GM12878 (cell line): ENCODE results near the gene ZNF331. TPM values are rescaled to one million over a fixed set of nuclear protein-coding genes. Genes with fewer than 3 reads are reported as not detected.

Experiments used
- ATAC-seq: fragments of 200-7000 bp; cut with Tn5 transposase; 3 replicates; pipeline ENCODE4 v1.9.1; 2020; ENCODE audit warnings: mild to moderate bottlenecking, moderate library complexity
- BruUV-seq: library from RNA; stranded (reverse); fragments of 400-500 nt; replicated peaks from 2 replicates; lab custom pipeline; 2021; lab: Mats Ljungman, UMichigan
- CTCF ChIA-PET: fragments of 300-600 bp; sonication (Branson Sonifier 250); formaldehyde crosslinking; extraction: SDS; loops from one replicate; lab custom pipeline; 2021; ENCODE audit warnings: inconsistent platforms; lab: Yijun Ruan, JAX
- POLR2A ChIA-PET: fragments of 350-600 bp; formaldehyde crosslinking; extraction: SDS; loops from one replicate; lab custom pipeline; 2021; ENCODE audit warnings: inconsistent platforms; lab: Charles Lee
- RAD21 ChIA-PET: fragments of 300-600 bp; sonication (Branson Sonifier 250); formaldehyde crosslinking; loops from one replicate; lab custom pipeline; 2023; ENCODE audit warnings: antibody characterized with exemption; ENCODE audit not compliant: unreplicated experiment; lab: Charles Lee
- SMC1A ChIA-PET: fragments of 300-600 bp; sonication (Branson Sonifier 250); formaldehyde crosslinking; loops from one replicate; lab custom pipeline; 2023; ENCODE audit not compliant: unreplicated experiment, uncharacterized antibody; lab: Charles Lee
- DNase-seq: peaks from one replicate; pipeline ENCODE4 v3.0.0-alpha.2; 2011; ENCODE audit warnings: low read depth, low spot score
- FAIRE-seq: peaks from 3 replicates; lab custom pipeline; 2011; peaks lifted over from hg19 to GRCh38; lab: Jason Lieb, UNC
- H2AFZ ChIP-seq: 2 replicates; pipeline ENCODE4 v1.6.0; 2011; ENCODE audit warnings: low read depth, low read length, control low read depth; ENCODE audit not compliant: control insufficient read depth
- H3K27ac ChIP-seq: 2 replicates; pipeline ENCODE4 v1.5.1; 2011; ENCODE audit warnings: control low read depth; ENCODE audit not compliant: control insufficient read depth, insufficient read depth
- H3K27me3 ChIP-seq, 2 experiments: replicated peaks in 1 of 2; 2 replicates each; pipeline versions ENCODE4 v1.6.0 to v1.6.1; 2011; ENCODE audit warnings: low read length in 1 of 2; ENCODE audit not compliant: control insufficient read depth in 2 of 2, insufficient read depth in 2 of 2
- H3K36me3 ChIP-seq, 2 experiments: 2 replicates each; pipeline ENCODE4 v1.5.1; 2011; ENCODE audit warnings: low read length in 1 of 2; ENCODE audit not compliant: control insufficient read depth in 2 of 2, insufficient read depth in 2 of 2
- H3K4me1 ChIP-seq: 2 replicates; pipeline ENCODE4 v1.6.1; 2011; ENCODE audit warnings: mild to moderate bottlenecking, low read length, moderate library complexity, mixed read lengths; ENCODE audit not compliant: control insufficient read depth, insufficient read depth
- H3K4me2 ChIP-seq: 2 replicates; pipeline ENCODE4 v1.6.0; 2011; ENCODE audit warnings: control low read depth; ENCODE audit not compliant: control insufficient read depth, insufficient read depth
- H3K4me3 ChIP-seq: fragments of 200-600 bp; sonication (generic); 2 replicates; pipeline ENCODE4 v1.5.1; 2016
- H3K79me2 ChIP-seq: 2 replicates; pipeline ENCODE4 v1.6.0; 2011; ENCODE audit warnings: low read length; ENCODE audit not compliant: control insufficient read depth, insufficient read depth
- H3K9ac ChIP-seq: 2 replicates; pipeline ENCODE4 v1.8.0; 2011; ENCODE audit warnings: low read length, control low read depth, mixed read lengths; ENCODE audit not compliant: control insufficient read depth, insufficient read depth
- H3K9me3 ChIP-seq: replicated peaks from 3 replicates; pipeline ENCODE4 v1.5.1; 2011; ENCODE audit warnings: mild to moderate bottlenecking, low read length; ENCODE audit not compliant: control insufficient read depth, insufficient read depth
- H4K20me1 ChIP-seq: 2 replicates; pipeline ENCODE4 v1.6.0; 2011; ENCODE audit not compliant: control insufficient read depth, insufficient read depth
- ASH2L ChIP-seq: fragments of 300-600, 200-600 bp; sonication (generic); IDR thresholded peaks from 2 replicates; pipeline ENCODE4 v1.6.1; 2017; ENCODE audit warnings: low read depth, mild to moderate bottlenecking, borderline replicate concordance
- CEBPB ChIP-seq, 2 experiments: fragments of 150-350 bp in 1 of 2; IDR thresholded peaks; 2 replicates each; pipeline ENCODE4 v1.6.1; 2012 to 2014; ENCODE audit warnings: low read depth in 2 of 2, low read length in 2 of 2, borderline replicate concordance in 1 of 2, inconsistent platforms in 1 of 2
- CUX1 ChIP-seq: IDR thresholded peaks from 2 replicates; pipeline ENCODE4 v1.6.1; 2012; ENCODE audit warnings: improper control_type of control experiment, low read depth, low read length; ENCODE audit not compliant: insufficient replicate concordance
- DPF2 ChIP-seq: fragments of 450-650 bp; IDR thresholded peaks from 2 replicates; pipeline ENCODE4 v1.6.1; 2017; ENCODE audit warnings: mild to moderate bottlenecking
- EED ChIP-seq: sonication (generic); IDR thresholded peaks from 2 replicates; pipeline ENCODE4 v1.6.1; 2016; ENCODE audit warnings: antibody characterized with exemption, low read depth
- IKZF1 ChIP-seq: fragments of 450-650 bp; conservative IDR thresholded peaks from 2 replicates; pipeline ENCODE4 v1.6.1; 2017; ENCODE audit warnings: antibody characterized with exemption, mild to moderate bottlenecking
- MXI1 ChIP-seq: fragments of 150-350 bp; IDR thresholded peaks from 2 replicates; pipeline ENCODE4 v1.6.1; 2011; ENCODE audit warnings: low read depth, mild to moderate bottlenecking, inconsistent platforms, low read length, improper control_type of control experiment
- NFYA ChIP-seq: IDR thresholded peaks from 2 replicates; pipeline ENCODE4 v1.6.1; 2011; ENCODE audit warnings: low read depth, mild to moderate bottlenecking, low read length, improper control_type of control experiment, borderline replicate concordance
- NFYB ChIP-seq: IDR thresholded peaks from 2 replicates; pipeline ENCODE4 v1.6.1; 2011; ENCODE audit warnings: low read depth, mild to moderate bottlenecking, low read length, improper control_type of control experiment, moderate library complexity; ENCODE audit not compliant: insufficient read depth
- NKRF ChIP-seq: fragments of 450-650 bp; conservative IDR thresholded peaks from 2 replicates; pipeline ENCODE4 v1.6.1; 2017; ENCODE audit warnings: mild to moderate bottlenecking, moderate library complexity
- PAX8 ChIP-seq: fragments of 450-650 bp; IDR thresholded peaks from 2 replicates; pipeline ENCODE4 v1.6.1; 2017; ENCODE audit warnings: mild to moderate bottlenecking, moderate library complexity
- PBX3 ChIP-seq: IDR thresholded peaks from 2 replicates; pipeline ENCODE4 v1.6.1; 2011; ENCODE audit warnings: mild to moderate bottlenecking, low read depth, low read length, moderate library complexity; ENCODE audit not compliant: insufficient replicate concordance
- SIN3A ChIP-seq: IDR thresholded peaks from 2 replicates; pipeline ENCODE4 v1.6.1; 2012; ENCODE audit warnings: low read depth, low read length, improper control_type of control experiment
- SRF ChIP-seq, 2 experiments: IDR thresholded peaks; 2 replicates each; pipeline ENCODE4 v1.6.1; 2011; ENCODE audit warnings: low read depth in 2 of 2, low read length in 2 of 2, mild to moderate bottlenecking in 1 of 2, moderate library complexity in 1 of 2
- TCF7 ChIP-seq: IDR thresholded peaks from 2 replicates; pipeline ENCODE4 v1.6.1; 2014; ENCODE audit warnings: antibody characterized with exemption, borderline replicate concordance
- ZNF622 ChIP-seq: fragments of 450-650 bp; IDR thresholded peaks from 2 replicates; pipeline ENCODE4 v1.6.1; 2017; ENCODE audit warnings: mild to moderate bottlenecking, inconsistent platforms
- WGBS: methylation state at CpG from one replicate; pipeline ENCODE4 v1.1.6; 2016; ENCODE audit warnings: low lambda C conversion rate; ENCODE audit not compliant: insufficient replicate concordance, insufficient coverage; ENCODE audit errors: missing lambda C conversion rate; 5-methylcytosine and 5-hydroxymethylcytosine counted together
- in situ Hi-C: fragments of 300-500 bp; cut with MboI; formaldehyde crosslinking; loops from 9 replicates; pipeline ENCODE4 v1.14.3; 2018; ENCODE audit warnings: mixed read lengths
- intact Hi-C: fragments of 100-400 bp; cut with micrococcal nuclease; formaldehyde crosslinking; loops from one replicate; pipeline ENCODE4 v1.14.2; 2022; ENCODE audit not compliant: unreplicated experiment
- polyA plus RNA-seq, 11 experiments: library from polyadenylated mRNA; depleted of rRNA in 4 of 11; unstranded in 6 of 11; stranded (reverse) in 5 of 11; fragments of >200 nt; fragmentation: Nextera tagmentation in 4 of 11; fragmentation: Illumina TruSeq in 1 of 11; extraction: Ambion mirVana in 4 of 11; extraction: Trizol in 1 of 11; gene quantifications; 1 replicate in 1 of 11; 2 replicates in 10 of 11; pipeline versions ENCODE4 v1.2.1 to v1.2.3, GENCODE V29; 2011 to 2016; ENCODE audit warnings: inconsistent platforms in 2 of 11, missing spikeins in 2 of 11, low read depth in 1 of 11
- total RNA-seq, 4 experiments: library from RNA; depleted of rRNA in 3 of 4; stranded (reverse); fragments of >200 nt in 3 of 4; fragmentation: Illumina TruSeq in 1 of 4; extraction: Trizol in 1 of 4; gene quantifications; 2 replicates each; pipeline versions ENCODE4 v1.2.1 to v1.2.3, GENCODE V29; 2013 to 2021

ZNF331 gene
- total and polyA plus RNA-seq, 10 of the 15 experiments (the other 5 are each of a cell fraction or from before 2014, with no cell fraction given) = 2.6 to 11.5 (median 5.3) TPM

GRCh38 chr19:53506728-53507127 is 31.2 kb upstream of the ZNF331 start:
- SMC1A ChIA-PET = no interaction called here
- no peaks in the 10 kb centered on the region for H4K20me1 ChIP-seq
- intact Hi-C loops = no loop called here
- RAD21 ChIA-PET = no interaction called here
- no peaks in the 10 kb centered on the region for H3K4me1 ChIP-seq
- no peaks in the 10 kb centered on the region; the same call in 2 of the 3 replicates for H3K9me3 ChIP-seq
- H3K27ac ChIP-seq = no peak overlapping the region
- H3K9ac ChIP-seq = no peak overlapping the region
- POLR2A ChIA-PET = no interaction called here
- H3K4me3 ChIP-seq = no peak overlapping the region
- H3K36me3 ChIP-seq = no peaks in the 10 kb centered on the region
- BruUV-seq = no TSS peak
- H3K79me2 ChIP-seq = no peaks in the 10 kb centered on the region
- H3K27me3 ChIP-seq = no peaks in the 10 kb centered on the region
- ATAC-seq (no peak), FAIRE-seq (no peak), DNase-seq (no peak)
- CTCF ChIA-PET = no interaction called here
- TF ChIP-seq ASH2L (no peak), PAX8 (no peak), IKZF1 (no peak), CEBPB (IDR thresholded peaks at IDR 0.05; ENCODE audit: borderline replicate concordance in 1 of 2, low read depth in 2 of 2, low read length in 2 of 2) (no peak), EED (no peak), PBX3 (no peak), SRF (IDR thresholded peaks at IDR 0.05; ENCODE audit: low read depth in 2 of 2, low read length in 2 of 2) (no peak), NFYB (no peak), NKRF (no peak), CUX1 (no peak), ZNF622 (no peak), MXI1 (no peak), DPF2 (no peak), SIN3A (no peak), TCF7 (no peak), NFYA (no peak)
- H2AFZ ChIP-seq = no peak overlapping the region
- no peak overlapping the region for H3K4me2 ChIP-seq
- WGBS = 10% methylated on average over 8 of the region's 8 CpGs
- in situ Hi-C loops = no loop called here
